Duodenal mucosa (tissue), 2 donors: Measurements from ENCODE around the gene UNC13D.
"Not testable (repeated sequence)": the region's sequence is repeated elsewhere in the genome, so short reads cannot be mapped to it uniquely, and the experiment has no call there.

Source experiments
- H3K27ac ChIP-seq: one replicate; pipeline ENCODE4 v1.7.0; 2013; ENCODE audit warnings: low read depth, low read length
- H3K27me3 ChIP-seq, 2 donors: one replicate each; pipeline ENCODE4 v1.7.0; 2013; ENCODE audit warnings: low read length in 2 of 2, control low read depth in 1 of 2; ENCODE audit not compliant: insufficient read depth in 2 of 2, control insufficient read depth in 1 of 2
- H3K36me3 ChIP-seq, 2 donors: one replicate each; pipeline ENCODE4 v1.7.0; 2013; ENCODE audit warnings: low read length in 2 of 2, control low read depth in 1 of 2; ENCODE audit not compliant: insufficient read depth in 2 of 2, control insufficient read depth in 1 of 2
- H3K4me1 ChIP-seq, 2 donors: one replicate each; pipeline ENCODE4 v1.7.0; 2013; ENCODE audit warnings: low read length in 2 of 2, control low read depth in 1 of 2; ENCODE audit not compliant: insufficient read depth in 2 of 2, control insufficient read depth in 1 of 2
- H3K4me3 ChIP-seq, 2 donors: one replicate each; pipeline ENCODE4 v1.7.0; 2013; ENCODE audit warnings: low read length in 2 of 2, low read depth in 1 of 2
- H3K9ac ChIP-seq, 2 donors: one replicate each; pipeline ENCODE4 v1.7.0; 2013; ENCODE audit warnings: low read length in 2 of 2, low read depth in 1 of 2
- H3K9me3 ChIP-seq, 2 donors: one replicate each; pipeline ENCODE4 v1.7.0; 2013; ENCODE audit warnings: low read length in 2 of 2, control low read depth in 1 of 2; ENCODE audit not compliant: control insufficient read depth in 1 of 2

The UNC13D gene

DNA sequence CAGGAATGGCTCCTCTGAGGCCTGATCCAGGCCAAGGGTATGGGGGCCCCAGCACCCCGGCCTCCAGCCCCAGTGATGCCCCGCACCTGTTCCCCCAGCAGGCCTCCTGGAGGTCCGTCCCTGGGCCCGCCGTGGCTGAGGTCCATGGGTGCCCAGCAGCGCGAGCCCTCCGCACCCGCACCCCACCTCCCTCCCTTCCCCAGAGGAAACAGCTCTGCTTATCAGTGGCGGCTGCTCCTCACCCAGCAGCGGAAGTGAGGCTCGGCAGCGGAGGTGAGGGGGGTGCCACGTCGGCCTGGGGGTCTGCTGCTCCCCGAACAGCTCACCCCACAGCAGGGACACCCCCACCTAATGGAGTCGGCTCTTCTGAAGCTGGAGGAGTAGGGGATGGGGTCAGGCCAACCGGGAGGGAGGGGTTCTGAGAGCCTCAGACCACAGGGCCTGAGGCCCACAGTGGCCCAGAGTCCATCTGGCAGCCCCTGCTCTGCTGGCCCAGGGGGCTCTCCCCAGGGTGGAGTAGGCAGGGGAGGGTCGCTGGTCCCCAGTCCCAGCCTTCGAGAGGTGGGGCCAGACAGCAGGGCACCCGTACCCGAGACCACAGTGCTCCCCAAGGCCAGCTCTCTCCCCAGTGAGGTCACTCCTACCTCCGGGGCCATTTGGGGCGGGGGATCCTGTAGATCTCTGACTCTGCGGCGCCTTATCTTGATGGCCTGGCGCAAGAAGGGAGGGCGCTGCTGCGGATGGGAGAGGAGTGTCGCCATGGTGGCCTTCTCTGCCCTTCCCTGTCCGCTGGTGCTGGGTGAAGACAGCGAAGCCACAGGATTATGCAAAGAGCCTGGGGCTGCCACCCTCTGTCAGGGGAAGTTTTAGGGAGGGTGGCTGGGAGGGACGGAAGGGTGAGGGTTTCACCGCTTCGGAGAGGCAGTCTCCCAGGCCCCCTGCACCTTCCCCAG is at the start of gene UNC13D:
Gene UNC13D, minus strand, starts transcription at position 828 of the 953 bp plus-strand sequence. Its CDS starts 67 bp downstream, at position 761.
- Histone ChIP-seq H3K27ac (peak within 1 kb of the TSS; percentile 73), H3K4me1 (peaks cover 37 to 38% of the 10 kb centered on the region in 2 donors), H3K36me3 (peaks cover 22 to 33% of the 10 kb centered on the region in 2 donors), H3K9me3 (no peaks in the 10 kb centered on the region), H3K4me3 (peak within 1 kb of the TSS; percentile 69 to 70), H3K27me3 (no peaks in the 10 kb centered on the region), H3K9ac (peak within 1 kb of the TSS; percentile 69 to 75)

DNA sequence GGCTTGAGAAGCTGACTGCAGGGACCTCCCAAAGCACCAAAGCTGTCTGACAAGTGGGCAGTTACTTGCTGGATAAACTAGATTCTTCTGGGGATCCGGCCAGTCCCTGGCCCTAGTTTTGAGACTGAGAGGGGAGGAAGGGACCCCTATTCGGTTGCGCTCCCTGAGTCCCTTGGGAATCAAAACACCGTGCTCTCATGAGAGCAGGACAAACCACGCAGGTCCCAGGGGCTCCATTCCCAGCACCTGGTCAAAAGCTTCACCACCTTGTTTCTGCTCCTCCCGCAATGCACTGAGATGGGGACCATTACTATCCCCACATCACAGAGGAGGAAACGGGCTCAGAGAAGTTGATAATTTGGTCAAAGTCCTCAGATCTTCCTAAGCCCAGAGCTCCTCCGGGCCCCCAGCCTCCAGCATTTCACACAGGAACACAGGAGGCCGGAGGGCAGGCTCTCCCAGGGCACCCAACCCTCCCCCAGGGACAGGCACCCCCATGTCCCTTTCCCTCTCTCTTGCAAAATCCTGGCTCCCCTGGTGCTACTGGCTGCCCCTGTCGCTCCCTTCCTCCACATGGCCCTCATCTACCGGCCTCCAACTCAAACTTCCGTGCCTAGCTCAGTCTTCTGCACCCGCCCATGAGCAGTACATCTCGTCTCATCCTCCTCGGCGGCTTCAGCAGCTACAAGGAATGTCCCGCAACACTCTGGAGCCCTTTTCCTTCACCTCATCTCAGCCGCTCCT is 49.3 kb upstream of the UNC13D start:
- Histone ChIP-seq H3K27me3 (no peaks in the 10 kb centered on the region), H3K9me3 (no peaks in the 10 kb centered on the region), H3K36me3 (peaks cover 8 to 31% of the 10 kb centered on the region in 2 donors), H3K27ac (no peak overlapping the region), H3K4me1 (peaks cover 27 to 34% of the 10 kb centered on the region in 2 donors), H3K9ac (no peak overlapping the region), H3K4me3 (no peak overlapping the region)

DNA sequence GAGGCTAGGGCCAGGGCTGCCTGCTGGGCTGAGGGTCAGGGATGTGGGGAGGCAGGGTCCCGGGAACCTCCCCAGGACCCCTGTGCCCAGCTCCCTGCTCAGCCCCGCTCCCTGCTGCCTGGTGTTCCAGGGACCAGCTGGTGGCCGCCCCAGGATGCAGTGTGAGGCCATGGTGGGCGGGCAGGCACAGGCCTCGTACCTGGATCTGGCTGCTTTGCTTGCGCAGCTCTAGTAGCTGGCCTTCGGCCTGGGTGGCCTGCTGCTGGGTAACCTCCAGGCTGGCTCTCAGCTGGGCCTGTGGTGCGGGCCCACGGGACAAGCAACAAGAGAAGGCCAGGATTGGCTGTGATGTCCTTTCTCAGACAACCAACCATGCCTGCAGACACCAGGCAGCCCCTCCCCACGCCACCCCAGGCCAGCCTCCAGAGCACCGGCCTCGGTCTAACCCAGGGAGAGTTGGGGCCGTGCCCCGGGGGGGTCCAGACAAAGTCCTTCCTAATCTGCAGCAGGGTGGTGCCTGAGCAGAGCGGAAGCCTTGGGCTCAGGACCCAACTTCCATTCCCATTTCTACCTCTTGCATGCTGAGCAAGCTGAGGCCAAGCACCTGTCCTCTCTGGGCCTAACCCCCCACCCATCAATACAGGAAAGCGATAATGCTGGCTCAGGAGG is 48.5 kb upstream of the UNC13D start:
- Histone ChIP-seq H3K9me3 (no peaks in the 10 kb centered on the region), H3K4me1 (peaks cover 27 to 34% of the 10 kb centered on the region in 2 donors), H3K27ac (no peak overlapping the region), H3K9ac (no peak overlapping the region), H3K36me3 (peaks cover 2 to 28% of the 10 kb centered on the region in 2 donors), H3K4me3 (no peak overlapping the region), H3K27me3 (no peaks in the 10 kb centered on the region)

- Histone ChIP-seq H3K9ac (no peak overlapping the region), H3K27me3 (no peaks in the 10 kb centered on the region), H3K36me3 (peaks cover 0 to 26% of the 10 kb centered on the region in 2 donors), H3K4me3 (no peak overlapping the region), H3K27ac (no peak overlapping the region), H3K4me1 (peaks cover 21 to 34% of the 10 kb centered on the region in 2 donors), H3K9me3 (no peaks in the 10 kb centered on the region)
Observed at GRCh38 chr17:75891605-75892555, 47.7 kb upstream of the UNC13D start.

DNA sequence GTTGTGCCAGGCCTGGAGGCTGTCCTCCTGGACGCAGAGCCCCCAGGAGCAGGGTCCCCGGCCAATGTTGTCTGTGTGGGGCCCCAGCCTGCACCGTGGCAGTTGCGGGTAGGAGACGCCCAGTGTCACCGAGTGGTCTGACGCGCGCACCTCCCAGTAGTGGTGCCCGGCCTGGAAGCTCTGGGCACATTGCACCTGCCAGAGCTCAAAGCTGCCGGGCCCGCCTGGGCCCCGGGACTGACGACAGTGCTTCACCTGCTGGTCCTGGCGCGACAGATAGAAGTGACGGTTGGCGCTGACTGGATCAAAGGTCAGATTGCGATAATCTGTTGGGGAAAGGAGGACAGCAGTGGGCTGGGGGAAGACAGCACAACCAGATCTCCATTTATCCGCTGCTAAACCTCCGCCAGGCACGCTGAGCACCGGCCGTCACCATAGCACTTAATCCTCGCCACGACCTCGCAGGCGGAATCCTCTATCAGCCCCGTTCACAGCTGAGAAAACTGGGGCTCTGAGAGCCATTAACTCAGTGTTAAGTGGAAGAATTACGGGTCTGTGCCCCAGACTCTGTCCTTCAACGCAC is 46.9 kb upstream of the UNC13D start:
- Histone ChIP-seq H3K27me3 (no peaks in the 10 kb centered on the region), H3K4me3 (no peak overlapping the region), H3K4me1 (peaks cover 21 to 34% of the 10 kb centered on the region in 2 donors), H3K9me3 (no peaks in the 10 kb centered on the region), H3K36me3 (peaks cover 0 to 26% of the 10 kb centered on the region in 2 donors), H3K9ac (no peak overlapping the region), H3K27ac (no peak overlapping the region)

DNA sequence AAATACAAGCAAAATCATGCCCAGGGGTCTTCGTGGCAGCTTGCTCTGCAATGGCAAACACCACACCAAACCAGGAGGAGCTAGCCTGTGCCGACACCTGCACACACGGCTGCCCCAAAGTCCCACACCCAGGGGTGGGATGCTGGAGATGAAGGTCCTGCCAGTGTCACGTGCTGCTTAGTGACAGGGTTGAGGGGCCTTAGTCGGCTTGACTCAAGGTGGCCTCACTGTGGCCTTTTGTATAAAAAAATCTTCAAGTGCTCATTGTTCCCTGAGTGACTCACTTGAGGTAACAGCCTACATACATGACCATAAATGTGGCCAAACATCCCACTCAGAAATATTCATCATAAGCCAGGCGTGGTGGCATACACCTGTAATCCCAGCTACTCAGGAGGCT is 45.2 kb upstream of the UNC13D start:
- no peak overlapping the region for H3K9ac ChIP-seq
- H3K4me3 ChIP-seq = no peak overlapping the region
- H3K27me3 ChIP-seq = no peaks in the 10 kb centered on the region
- H3K9me3 ChIP-seq = no peaks in the 10 kb centered on the region
- H3K27ac ChIP-seq = no peak overlapping the region
- peaks cover 10 to 21% of the 10 kb centered on the region in 2 donors for H3K4me1 ChIP-seq
- peaks cover 0 to 26% of the 10 kb centered on the region in 2 donors for H3K36me3 ChIP-seq

GRCh38 chr17:75888484-75888883 is 44.3 kb upstream of the UNC13D start:
- Histone ChIP-seq H3K9ac (no peak overlapping the region), H3K4me3 (no peak overlapping the region), H3K27ac (no peak overlapping the region), H3K4me1 (peaks cover 10 to 13% of the 10 kb centered on the region in 2 donors), H3K36me3 (peaks cover 0 to 26% of the 10 kb centered on the region in 2 donors), H3K9me3 (no peaks in the 10 kb centered on the region), H3K27me3 (no peaks in the 10 kb centered on the region)

- not testable (repeated sequence) for H3K4me1 ChIP-seq, H3K27ac ChIP-seq, H3K9me3 ChIP-seq, H3K27me3 ChIP-seq, H3K9ac ChIP-seq, H3K4me3 ChIP-seq
- H3K36me3 ChIP-seq = peaks cover 0 to 14% of the 10 kb centered on the region in 2 donors
Observed at GRCh38 chr17:75885860-75886259, 41.7 kb upstream of the UNC13D start.

- Histone ChIP-seq H3K36me3 (peaks cover 0 to 10% of the 10 kb centered on the region in 2 donors), H3K27ac (no peak overlapping the region), H3K4me3 (no peak overlapping the region), H3K9ac (no peak overlapping the region), H3K4me1 (no peaks in the 10 kb centered on the region), H3K9me3 (no peaks in the 10 kb centered on the region), H3K27me3 (no peaks in the 10 kb centered on the region)
Observed at GRCh38 chr17:75885431-75885830, 41.2 kb upstream of the UNC13D start.
